ENCODE measurements around the gene TNFRSF1A. TPM values are rescaled to one million over a fixed set of nuclear protein-coding genes. Genes with fewer than 3 reads are reported as not detected.

TNFRSF1A gene
- total RNA-seq, 2 donors from 2014 or later: 49.3 to 62.6 TPM

DNA sequence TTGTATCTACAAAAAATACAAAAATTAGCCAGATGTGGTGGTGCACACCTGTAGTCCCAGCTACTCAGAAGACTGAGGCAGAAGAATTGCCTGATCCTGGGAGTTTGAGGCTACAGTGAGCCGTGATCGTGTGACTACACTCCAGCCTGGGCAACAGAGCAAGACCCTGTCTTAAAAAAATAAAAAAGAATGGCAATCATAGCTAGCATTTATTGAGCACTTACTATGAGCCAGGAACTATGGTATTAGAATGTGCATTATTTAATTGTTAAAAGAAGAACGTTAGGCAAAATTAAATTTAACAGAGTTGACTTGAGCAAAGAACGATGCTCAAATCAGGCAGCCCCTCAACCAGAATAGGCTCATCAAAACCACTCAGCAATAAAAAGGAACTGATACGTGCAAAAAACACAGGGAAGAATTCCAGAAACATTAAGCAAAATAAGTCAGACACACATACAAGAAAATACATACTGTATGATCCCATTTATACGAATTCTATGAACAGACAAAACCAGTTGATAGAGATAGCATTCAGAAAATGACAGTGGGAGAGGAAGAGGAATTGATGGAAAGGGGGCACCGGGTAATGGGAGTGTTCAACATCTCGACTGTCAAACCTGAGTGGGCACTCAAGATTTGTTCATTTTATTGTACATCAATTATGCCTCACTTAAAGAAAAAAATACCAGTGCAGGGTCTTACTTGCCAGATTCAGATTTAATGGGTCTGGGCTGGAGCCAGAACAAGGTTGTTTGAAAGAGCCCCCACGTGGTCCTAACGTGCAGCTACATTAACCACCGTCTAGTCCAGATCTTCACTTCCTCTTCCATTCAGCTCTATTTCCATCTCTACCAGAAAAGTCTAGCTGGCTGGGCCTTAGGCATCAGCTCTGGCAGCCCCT is 25.4 kb upstream of the TNFRSF1A start:
- ATAC-seq (no peak), DNase-seq (ENCODE audit: low spot score in 2 of 2) (no peak)
- no peaks in the 10 kb centered on the region for H3K36me3 Mint-ChIP-seq
- H3K9me3 Mint-ChIP-seq: no peaks in the 10 kb centered on the region
- H3K27ac Mint-ChIP-seq: no peak overlapping the region

GRCh38 chr12:6364044-6364374 is 22.1 kb upstream of the TNFRSF1A start:
- H3K27ac Mint-ChIP-seq: peak overlapping the region in 1 of 2 donors; percentile 76
- DNase-seq (ENCODE audit: low spot score in 2 of 2): no peak
- no peak for ATAC-seq
- H3K9me3 Mint-ChIP-seq: no peaks in the 10 kb centered on the region
- no peaks in the 10 kb centered on the region for H3K36me3 Mint-ChIP-seq

GRCh38 chr12:6363330-6364043 is 21.6 kb upstream of the TNFRSF1A start:
- ATAC-seq (peak; percentile 80), DNase-seq (ENCODE audit: low spot score in 2 of 2) (peak; percentile 62 to 73)
- H3K27ac Mint-ChIP-seq: peak overlapping the region in 1 of 2 donors; percentile 76
- H3K9me3 Mint-ChIP-seq: no peaks in the 10 kb centered on the region
- no peaks in the 10 kb centered on the region for H3K36me3 Mint-ChIP-seq

DNA sequence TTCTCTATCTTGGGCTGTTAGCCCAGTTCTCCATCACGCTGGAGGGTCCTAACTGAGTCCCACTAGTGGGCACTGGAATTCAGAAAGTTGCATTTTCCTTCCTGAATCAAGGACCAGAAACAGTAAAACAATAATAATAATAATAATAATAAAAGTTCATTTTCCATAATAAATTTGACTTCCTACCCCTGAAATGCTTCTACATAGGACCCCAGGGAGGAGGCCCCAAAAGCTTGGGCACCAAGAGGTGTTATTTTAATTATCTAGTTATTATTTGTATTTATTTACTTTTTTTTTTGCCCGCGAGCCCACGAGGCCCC is 21.1 kb upstream of the TNFRSF1A start:
- no peaks in the 10 kb centered on the region for H3K36me3 Mint-ChIP-seq

DNA sequence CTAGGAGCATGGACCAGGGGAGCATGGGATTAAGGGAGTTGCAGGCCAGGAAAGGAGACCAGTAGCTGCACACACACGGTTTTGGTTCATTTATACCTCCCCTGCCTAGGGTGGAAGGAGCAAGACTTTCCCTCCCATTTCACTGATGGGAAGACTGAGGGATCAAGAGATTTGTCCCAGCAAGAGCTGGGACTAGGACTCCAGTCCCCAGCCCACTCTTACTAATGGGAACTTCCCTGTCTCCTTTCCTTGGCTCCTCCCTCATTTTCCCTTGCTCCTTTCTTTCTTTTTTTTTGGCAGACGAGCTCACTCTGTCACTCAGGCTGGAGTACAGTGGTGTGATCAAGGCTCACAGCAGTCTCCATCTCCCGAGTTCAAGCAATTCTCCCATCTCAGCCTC is 20.5 kb upstream of the TNFRSF1A start:
- peak overlapping the region; percentile 27 to 48 for H3K27ac Mint-ChIP-seq
- no peak for DNase-seq (ENCODE audit: low spot score in 2 of 2)
- no peaks in the 10 kb centered on the region for H3K9me3 Mint-ChIP-seq
- no peaks in the 10 kb centered on the region for H3K36me3 Mint-ChIP-seq
- ATAC-seq: no peak

More for the DNA sequence above, 21.1 kb upstream of the TNFRSF1A start:
- DNase-seq (ENCODE audit: low spot score in 2 of 2): no peak
- ATAC-seq: no peak
- Mint-ChIP-seq H3K9me3 (no peaks in the 10 kb centered on the region), H3K27ac (no peak overlapping the region)

GRCh38 chr12:6361834-6362233 is 20.0 kb upstream of the TNFRSF1A start:
- DNase-seq (ENCODE audit: low spot score in 2 of 2): no peak
- H3K9me3 Mint-ChIP-seq: no peaks in the 10 kb centered on the region
- H3K27ac Mint-ChIP-seq: peak overlapping the region; percentile 27 to 85
- peak in 1 of 2 donors; percentile 23 for ATAC-seq
- H3K36me3 Mint-ChIP-seq: no peaks in the 10 kb centered on the region

GRCh38 chr12:6360578-6361490 is 19.0 kb upstream of the TNFRSF1A start:
- Mint-ChIP-seq H3K27ac (peak overlapping the region in 1 of 2 donors; percentile 85), H3K9me3 (no peaks in the 10 kb centered on the region), H3K36me3 (no peaks in the 10 kb centered on the region)
- ATAC-seq (peak; percentile 55 to 68), DNase-seq (ENCODE audit: low spot score in 2 of 2) (peak in 1 of 2 donors; percentile 2)

- H3K27ac Mint-ChIP-seq: peak overlapping the region in 1 of 2 donors; percentile 32
- peak in 1 of 2 donors; percentile 1 for DNase-seq (ENCODE audit: low spot score in 2 of 2)
- no peak for ATAC-seq
- no peaks in the 10 kb centered on the region for H3K36me3 Mint-ChIP-seq
- H3K9me3 Mint-ChIP-seq: no peaks in the 10 kb centered on the region
Observed at GRCh38 chr12:6360080-6360571, 18.2 kb upstream of the TNFRSF1A start.

DNA sequence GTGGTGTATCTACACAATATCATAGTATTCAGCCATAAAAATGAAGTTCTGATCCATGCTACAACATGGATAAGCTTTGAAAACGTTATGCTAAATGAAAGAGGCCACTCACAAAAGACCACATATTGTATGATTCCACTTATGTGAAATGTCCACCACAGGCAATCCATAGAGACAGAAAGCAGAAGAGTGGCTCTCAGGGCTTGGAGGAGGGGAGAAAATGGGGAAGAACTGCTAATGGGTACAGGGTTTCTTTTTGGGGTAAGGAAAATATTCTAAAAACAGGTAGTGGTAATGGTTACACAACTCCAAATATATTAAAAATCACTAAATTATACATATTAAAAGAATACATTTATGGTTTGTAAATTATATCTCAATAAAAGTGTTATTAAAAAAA is 17.0 kb upstream of the TNFRSF1A start:
- no peaks in the 10 kb centered on the region for H3K36me3 Mint-ChIP-seq
- ATAC-seq: no peak
- no peaks in the 10 kb centered on the region for H3K9me3 Mint-ChIP-seq
- H3K27ac Mint-ChIP-seq: no peak overlapping the region
- no peak for DNase-seq (ENCODE audit: low spot score in 2 of 2)

DNA sequence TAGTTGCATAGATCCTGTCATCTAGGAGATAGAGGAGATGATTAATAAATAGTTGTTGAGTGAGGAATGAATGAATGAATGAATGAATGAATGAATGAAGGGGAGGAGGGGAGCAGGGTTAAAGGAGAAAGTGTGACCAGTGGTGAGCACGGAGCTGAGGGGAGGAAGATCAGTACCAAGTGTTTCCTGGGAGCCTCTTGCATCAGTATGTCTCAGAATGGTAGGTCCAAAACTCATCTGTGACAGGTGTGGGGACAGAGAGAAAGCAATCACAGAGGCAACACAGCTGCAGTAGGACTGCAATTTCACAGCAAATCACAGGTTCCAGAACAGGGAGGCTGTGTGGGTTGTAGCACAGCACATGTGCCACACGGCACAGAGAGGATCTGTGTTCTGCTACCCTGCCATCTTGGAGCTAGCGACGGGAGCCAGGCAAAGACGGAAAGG is 14.5 kb upstream of the TNFRSF1A start:
- ATAC-seq (no peak), DNase-seq (ENCODE audit: low spot score in 2 of 2) (no peak)
- Mint-ChIP-seq H3K9me3 (no peaks in the 10 kb centered on the region), H3K27ac (no peak overlapping the region), H3K36me3 (no peaks in the 10 kb centered on the region)

DNA sequence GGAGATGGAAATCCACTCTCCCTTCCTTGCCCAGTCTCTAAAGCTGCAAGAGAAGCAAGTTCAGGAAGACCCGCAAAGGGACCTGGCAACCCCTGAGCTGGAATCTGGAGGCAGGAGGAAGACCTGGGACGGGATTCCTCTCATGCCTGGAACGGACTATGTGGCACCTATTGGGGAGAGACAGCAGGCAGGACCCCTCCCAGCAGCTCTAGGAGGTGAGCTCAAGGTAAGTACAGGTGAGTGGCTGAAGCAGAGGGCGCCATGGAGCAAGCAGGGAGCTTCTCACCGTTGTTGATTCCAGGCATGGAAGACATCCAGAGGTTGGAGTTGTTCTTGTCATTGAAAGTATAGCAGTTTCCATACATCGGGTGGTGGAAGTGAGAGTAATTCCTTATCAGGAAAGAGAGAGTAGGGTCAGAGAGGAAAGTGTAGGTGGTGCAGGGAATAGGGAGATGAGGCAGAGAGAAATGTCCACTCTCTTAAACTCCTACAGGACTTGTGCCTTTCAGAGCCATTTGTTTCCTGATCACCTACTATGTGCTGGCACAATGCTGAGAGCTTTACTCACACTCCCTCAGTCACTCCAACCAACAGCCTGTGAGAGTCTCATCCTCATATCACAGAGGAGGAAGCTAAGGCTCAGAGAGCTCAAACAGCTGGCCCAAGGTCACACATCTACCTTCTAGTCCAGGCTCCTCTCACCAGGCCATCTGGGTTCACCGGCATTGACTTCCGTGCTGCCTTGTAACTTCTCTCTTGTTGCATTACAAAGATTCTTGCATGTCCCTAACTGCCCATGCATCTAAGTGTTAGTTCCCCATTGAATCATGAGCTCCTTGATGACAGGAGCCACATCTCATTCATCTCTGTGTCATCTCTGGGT is 13.9 kb upstream of the TNFRSF1A start:
- no peak for DNase-seq (ENCODE audit: low spot score in 2 of 2)
- H3K36me3 Mint-ChIP-seq: no peaks in the 10 kb centered on the region

GRCh38 chr12:6354495-6355393 is 12.9 kb upstream of the TNFRSF1A start:
- ATAC-seq: no peak
- no peaks in the 10 kb centered on the region for H3K9me3 Mint-ChIP-seq
- no peak for DNase-seq (ENCODE audit: low spot score in 2 of 2)
- no peaks in the 10 kb centered on the region for H3K36me3 Mint-ChIP-seq
- no peak overlapping the region for H3K27ac Mint-ChIP-seq

More for the DNA sequence above, 13.9 kb upstream of the TNFRSF1A start:
- no peak overlapping the region for H3K27ac Mint-ChIP-seq
- ATAC-seq: no peak
- H3K9me3 Mint-ChIP-seq: no peaks in the 10 kb centered on the region

DNA sequence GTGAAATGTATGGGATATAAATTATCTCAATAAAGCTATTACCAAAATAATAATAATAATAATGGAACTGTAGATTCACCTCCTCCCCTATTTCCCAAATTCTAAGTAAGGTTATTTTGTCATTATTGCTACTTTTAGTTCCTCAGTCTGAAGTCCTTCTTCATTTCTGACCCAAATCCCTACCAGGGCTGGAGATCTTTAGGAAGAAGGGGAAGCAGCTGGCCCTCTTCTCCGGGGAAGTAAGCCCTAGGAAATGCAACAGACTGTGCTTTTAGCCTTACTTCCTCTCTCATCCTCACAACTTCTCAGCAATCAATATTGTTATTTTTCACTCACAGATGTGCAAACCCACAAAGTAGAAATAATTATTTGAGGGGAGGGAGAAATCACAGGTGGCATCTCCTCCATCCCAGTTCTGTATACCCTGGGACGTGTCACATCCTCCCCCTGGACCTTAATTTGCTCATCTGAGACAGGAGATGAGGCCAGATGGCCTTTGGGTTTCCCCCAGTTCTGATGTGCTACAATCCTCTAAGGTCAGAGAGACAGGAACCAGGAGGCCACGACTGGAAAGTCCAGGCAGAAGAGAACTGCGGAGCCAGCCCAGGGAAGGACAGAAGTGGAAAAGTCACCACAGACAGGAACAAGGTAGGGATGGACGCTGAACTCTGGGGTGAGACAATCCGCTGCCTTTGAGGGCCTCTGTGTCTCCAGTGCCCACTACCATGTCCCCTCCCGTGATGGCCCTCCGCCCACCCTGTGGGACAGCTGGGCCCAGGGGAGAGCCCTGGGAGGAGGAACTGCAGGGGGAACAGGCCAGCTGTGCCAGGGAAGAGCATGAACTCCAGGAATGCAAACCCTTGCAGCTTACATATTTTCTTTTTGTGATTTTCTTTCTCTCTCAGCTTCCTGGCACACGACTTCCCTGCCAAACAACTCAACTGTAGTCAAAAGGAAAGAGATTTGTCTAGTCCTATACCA is 10.6 kb upstream of the TNFRSF1A start:
- H3K9me3 Mint-ChIP-seq: no peaks in the 10 kb centered on the region
- ATAC-seq: peak in 1 of 2 donors; percentile 39
- H3K27ac Mint-ChIP-seq: no peak overlapping the region
- DNase-seq (ENCODE audit: low spot score in 2 of 2): no peak
- H3K36me3 Mint-ChIP-seq: no peaks in the 10 kb centered on the region

GRCh38 chr12:6351622-6352021 is 9.7 kb upstream of the TNFRSF1A start:
- no peaks in the 10 kb centered on the region for H3K36me3 Mint-ChIP-seq
- ATAC-seq: no peak

More at GRCh38 chr12:6351622-6352021, 9.7 kb upstream of the TNFRSF1A start:
- no peak for DNase-seq (ENCODE audit: low spot score in 2 of 2)
- peaks cover 0 to 4% of the 10 kb centered on the region in 2 donors for H3K9me3 Mint-ChIP-seq
- H3K27ac Mint-ChIP-seq: no peak overlapping the region

Measured in activated naive CD4-positive, alpha-beta T cell treated with anti-CD3 and anti-CD28 coated beads, Interleukin-2, amount 50 U/mL, for 72 hours (primary cell).